Nephron (organoid): ENCODE measurements around the gene SDSL.

Experiments
- H3K27ac Mint-ChIP-seq, 3 experiments: 2 replicates each; pipeline ENCODE4 v1.8.0; 2020; ENCODE audit warnings: mixed read lengths in 3 of 3, mild to moderate bottlenecking in 2 of 3, moderate library complexity in 1 of 3
- H3K27me3 Mint-ChIP-seq: 2 replicates; pipeline ENCODE4 v1.8.0; 2021; ENCODE audit warnings: low read depth, mild to moderate bottlenecking, moderate library complexity, mixed read lengths
- H3K36me3 Mint-ChIP-seq: 2 replicates; pipeline ENCODE4 v1.8.0; 2020; ENCODE audit warnings: low read depth, mixed read lengths
- H3K4me1 Mint-ChIP-seq: 2 replicates; pipeline ENCODE4 v1.8.0; 2020; ENCODE audit warnings: mixed read lengths
- H3K4me3 Mint-ChIP-seq, 3 experiments: 2 replicates each; pipeline ENCODE4 v1.8.0; 2020; ENCODE audit warnings: mild to moderate bottlenecking in 3 of 3, mixed read lengths in 3 of 3, moderate library complexity in 2 of 3
- H3K9me3 Mint-ChIP-seq: 2 replicates; pipeline ENCODE4 v1.8.0; 2020; ENCODE audit warnings: mixed read lengths
- TF ChIP-seq, protein P1 (sequence below), 3 experiments: fragments of 200-600 bp; sonication (generic); IDR thresholded peaks; one replicate each; pipeline ENCODE4 v1.5.0; 2021; ENCODE audit warnings: antibody characterized with exemption in 3 of 3; ENCODE audit not compliant: unreplicated experiment in 3 of 3

SDSL gene

DNA sequence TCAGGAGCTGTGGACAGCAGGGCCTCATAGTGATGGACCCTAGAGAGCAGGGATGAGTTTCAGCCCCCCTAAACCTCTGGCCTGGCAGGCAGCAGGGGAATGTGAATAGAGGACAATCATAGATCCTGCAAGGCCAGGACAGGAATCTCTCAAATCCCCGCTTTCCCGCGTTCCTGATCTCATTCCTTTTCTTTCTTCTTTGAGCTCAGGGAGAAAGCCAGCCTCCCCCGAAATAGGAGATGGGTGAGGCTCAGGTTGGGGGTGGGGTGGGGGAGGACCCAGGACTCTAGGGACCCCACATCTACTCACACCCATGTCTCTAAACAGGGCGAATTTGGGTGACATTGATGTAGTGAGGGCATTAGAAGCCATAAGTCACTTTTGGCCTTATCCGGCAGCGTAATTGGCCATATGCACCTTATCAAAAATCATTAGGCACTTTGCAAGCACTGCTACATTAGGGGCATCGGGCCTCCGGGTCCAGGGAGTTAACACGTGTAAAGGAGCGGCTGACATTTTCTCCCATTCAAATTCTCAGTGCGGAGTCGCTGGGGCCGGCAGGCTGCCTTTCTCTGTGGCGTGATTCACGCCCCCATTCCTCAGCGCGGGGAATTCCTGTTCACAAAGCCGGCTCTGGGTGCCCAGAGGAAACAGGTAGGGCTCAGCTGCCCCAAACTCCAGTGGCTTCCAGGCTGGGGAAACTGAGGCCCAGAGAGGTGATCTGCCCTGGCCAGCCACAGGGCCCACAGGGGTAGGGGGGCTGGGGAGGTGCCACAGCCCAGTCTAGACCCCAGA lies 48.0 kb downstream of the SDSL start:
- TF ChIP-seq, protein P1, sequence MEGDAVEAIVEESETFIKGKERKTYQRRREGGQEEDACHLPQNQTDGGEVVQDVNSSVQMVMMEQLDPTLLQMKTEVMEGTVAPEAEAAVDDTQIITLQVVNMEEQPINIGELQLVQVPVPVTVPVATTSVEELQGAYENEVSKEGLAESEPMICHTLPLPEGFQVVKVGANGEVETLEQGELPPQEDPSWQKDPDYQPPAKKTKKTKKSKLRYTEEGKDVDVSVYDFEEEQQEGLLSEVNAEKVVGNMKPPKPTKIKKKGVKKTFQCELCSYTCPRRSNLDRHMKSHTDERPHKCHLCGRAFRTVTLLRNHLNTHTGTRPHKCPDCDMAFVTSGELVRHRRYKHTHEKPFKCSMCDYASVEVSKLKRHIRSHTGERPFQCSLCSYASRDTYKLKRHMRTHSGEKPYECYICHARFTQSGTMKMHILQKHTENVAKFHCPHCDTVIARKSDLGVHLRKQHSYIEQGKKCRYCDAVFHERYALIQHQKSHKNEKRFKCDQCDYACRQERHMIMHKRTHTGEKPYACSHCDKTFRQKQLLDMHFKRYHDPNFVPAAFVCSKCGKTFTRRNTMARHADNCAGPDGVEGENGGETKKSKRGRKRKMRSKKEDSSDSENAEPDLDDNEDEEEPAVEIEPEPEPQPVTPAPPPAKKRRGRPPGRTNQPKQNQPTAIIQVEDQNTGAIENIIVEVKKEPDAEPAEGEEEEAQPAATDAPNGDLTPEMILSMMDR (IDR thresholded peaks at IDR 0.05; ENCODE audit: unreplicated experiment in 3 of 3) = no peak
- Mint-ChIP-seq H3K4me3 (no peak overlapping the region), H3K27me3 (peaks cover 100% of the 10 kb centered on the region), H3K36me3 (no peaks in the 10 kb centered on the region), H3K4me1 (peaks cover 11% of the 10 kb centered on the region), H3K9me3 (no peaks in the 10 kb centered on the region), H3K27ac (no peak overlapping the region)

DNA sequence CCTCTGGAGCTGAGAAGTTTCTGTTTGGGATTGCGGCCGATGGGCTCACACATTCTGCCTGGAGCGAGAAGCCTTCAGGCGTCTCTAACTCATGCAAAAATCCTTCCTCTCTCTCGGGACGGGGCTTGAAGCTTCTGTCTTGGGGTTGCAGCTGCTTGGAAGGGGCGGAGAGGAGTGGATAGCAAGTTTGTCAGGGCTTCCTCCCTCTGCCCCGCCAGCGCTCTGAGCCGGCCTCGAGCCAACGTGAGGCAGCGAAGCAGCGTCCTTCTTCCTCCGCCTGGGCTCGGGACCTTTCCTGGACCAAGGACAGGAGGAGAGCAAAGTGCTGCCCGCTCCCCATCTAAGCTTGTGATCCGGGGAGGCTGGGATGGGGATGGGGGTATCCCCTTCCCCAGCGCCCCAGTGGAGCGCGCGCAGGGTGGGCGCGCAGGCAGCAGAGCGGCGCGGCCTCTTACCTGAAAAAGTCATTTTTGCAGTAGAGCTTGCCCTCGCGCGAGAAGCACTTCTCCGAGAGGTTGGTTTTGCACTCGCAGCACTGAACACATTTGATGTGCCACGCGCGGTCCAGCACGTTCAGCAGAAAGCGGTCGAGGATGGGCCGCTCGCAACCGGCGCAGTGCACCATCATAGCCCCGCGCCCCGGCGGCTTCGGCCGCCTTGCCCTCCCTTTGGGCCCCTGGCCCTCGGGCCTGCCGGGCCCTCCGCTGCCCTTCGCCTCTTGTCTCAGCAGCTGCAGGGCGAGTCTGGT lies 48.9 kb downstream of the SDSL start:
- Mint-ChIP-seq H3K27me3 (peaks cover 100% of the 10 kb centered on the region), H3K4me3 (no peak overlapping the region)
- TF ChIP-seq, protein P1 (IDR thresholded peaks at IDR 0.05; ENCODE audit: unreplicated experiment in 3 of 3) = no peak

DNA sequence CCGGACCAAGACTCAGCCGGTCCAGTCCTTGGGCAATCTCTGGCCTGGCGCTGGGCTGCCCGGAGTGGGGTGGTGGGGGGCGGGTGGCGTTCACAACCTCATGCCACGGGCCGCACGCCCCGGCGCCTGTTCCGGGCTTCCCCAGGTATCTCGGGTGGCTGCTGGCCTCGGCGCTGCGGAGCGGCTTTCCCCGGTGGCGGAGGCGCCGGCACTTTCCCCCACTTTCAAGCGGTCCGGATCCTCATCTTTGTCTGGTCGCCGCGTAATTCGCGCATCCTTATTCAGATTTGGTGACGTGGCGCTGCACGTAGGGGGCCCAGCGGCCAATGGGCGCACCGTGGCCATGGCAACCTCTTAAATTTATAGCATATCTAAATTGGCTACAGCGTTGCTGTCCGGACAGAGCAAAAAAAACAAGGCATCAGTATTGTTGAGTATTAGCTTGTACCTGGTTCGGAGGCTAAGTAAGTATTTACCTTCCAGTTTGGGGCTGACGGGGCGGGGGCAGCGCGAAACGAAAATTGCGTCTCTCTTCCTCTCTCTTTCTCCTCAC lies 49.5 kb downstream of the SDSL start, which contains the start of gene LHX5:
LHX5 (minus strand) TSS at position 253 of the 553 bp plus-strand sequence. CDS start 373 bp downstream, outside the sequence.
- no peaks in the 10 kb centered on the region for H3K36me3 Mint-ChIP-seq
- H3K27ac Mint-ChIP-seq = no peak within 1 kb of the TSS
- peaks cover 5% of the 10 kb centered on the region for H3K4me1 Mint-ChIP-seq
- no peaks in the 10 kb centered on the region for H3K9me3 Mint-ChIP-seq
- TF ChIP-seq, protein P1 (IDR thresholded peaks at IDR 0.05; ENCODE audit: unreplicated experiment in 3 of 3) = no peak
- H3K4me3 Mint-ChIP-seq = peak within 1 kb of the TSS in 1 of 3 experiments; percentile 10
- peaks cover 100% of the 10 kb centered on the region for H3K27me3 Mint-ChIP-seq

More for the DNA sequence above, 48.9 kb downstream of the SDSL start:
- Mint-ChIP-seq H3K4me1 (peaks cover 8% of the 10 kb centered on the region), H3K36me3 (no peaks in the 10 kb centered on the region), H3K9me3 (no peaks in the 10 kb centered on the region), H3K27ac (no peak overlapping the region)

DNA sequence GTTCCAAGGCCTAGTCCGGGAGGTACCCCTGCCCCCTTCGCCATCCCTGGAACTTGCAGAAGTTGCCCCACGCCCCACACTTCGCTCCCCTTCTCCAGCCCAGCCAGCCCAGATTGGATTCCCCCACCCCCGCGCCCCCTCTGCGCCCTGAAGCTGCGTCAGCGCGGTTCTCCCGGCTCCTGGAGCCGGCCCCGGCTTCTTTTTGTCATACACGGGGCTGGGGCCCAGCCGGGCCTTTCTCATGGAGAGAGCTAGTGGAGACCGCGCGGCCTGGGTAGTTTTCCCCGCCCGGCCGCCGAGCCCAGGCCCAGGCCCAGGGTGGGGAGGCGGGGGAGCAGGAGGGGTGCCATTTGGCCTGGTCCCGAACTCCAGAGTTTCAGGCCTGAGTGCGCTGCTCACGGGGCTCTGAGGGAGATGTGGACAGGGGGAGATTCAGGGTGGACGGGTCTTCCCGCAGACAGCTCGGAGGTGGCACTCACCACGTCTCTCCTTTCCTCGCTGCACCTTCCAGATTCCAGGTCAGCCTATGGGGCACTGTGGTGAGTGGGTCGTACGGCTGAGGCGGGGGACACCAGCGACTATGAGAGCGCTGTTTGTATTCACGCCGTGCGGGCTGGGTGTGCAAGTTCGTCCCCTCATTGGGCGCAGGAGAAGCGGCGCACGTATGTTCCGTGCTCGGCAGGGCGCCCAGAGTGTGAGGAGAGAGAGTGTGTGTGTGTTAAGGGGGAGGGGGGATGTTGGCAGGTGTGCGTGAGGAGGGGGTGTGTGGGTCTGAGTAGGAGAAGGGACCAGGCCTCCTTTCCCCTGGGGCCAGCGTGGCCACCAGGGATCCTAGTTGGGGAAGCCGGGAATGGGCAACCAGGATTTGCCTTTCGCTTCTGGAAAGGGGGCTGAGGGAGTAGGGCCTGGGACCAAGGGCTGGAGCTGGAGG lies 50.3 kb downstream of the SDSL start:
- H3K27ac Mint-ChIP-seq = no peak overlapping the region
- TF ChIP-seq, protein P1 (IDR thresholded peaks at IDR 0.05; ENCODE audit: unreplicated experiment in 3 of 3) = no peak
- no peaks in the 10 kb centered on the region for H3K36me3 Mint-ChIP-seq
- H3K4me3 Mint-ChIP-seq = peak overlapping the region in 1 of 3 experiments; percentile 10
- H3K4me1 Mint-ChIP-seq = no peaks in the 10 kb centered on the region
- no peaks in the 10 kb centered on the region for H3K9me3 Mint-ChIP-seq
- H3K27me3 Mint-ChIP-seq = peaks cover 99% of the 10 kb centered on the region

DNA sequence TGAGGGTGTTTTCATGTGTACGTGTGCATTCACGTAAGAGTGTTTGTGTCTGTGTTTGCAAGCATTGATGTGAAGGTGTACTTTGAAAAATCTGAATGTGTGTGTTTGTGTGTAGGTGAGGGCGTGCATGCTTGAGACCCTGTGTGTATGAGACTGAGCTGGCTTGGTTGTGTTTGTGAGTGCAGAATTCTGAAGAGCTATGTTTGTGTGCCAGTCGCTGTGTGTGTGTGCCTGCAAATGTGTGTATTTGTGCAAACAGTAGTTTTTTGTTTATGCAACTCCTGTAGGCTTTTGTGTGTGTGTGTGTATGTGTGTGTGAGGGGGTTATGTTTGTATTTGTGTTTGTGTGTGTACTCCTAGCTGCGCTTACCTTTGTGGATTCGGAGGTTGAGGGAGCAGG lies 51.2 kb downstream of the SDSL start:
- Mint-ChIP-seq H3K4me1 (no peaks in the 10 kb centered on the region), H3K4me3 (no peak overlapping the region), H3K27me3 (peaks cover 99% of the 10 kb centered on the region), H3K9me3 (no peaks in the 10 kb centered on the region), H3K36me3 (no peaks in the 10 kb centered on the region), H3K27ac (no peak overlapping the region)
- TF ChIP-seq, protein P1 (IDR thresholded peaks at IDR 0.05; ENCODE audit: unreplicated experiment in 3 of 3) = no peak
